ENCODE data around the gene CORIN.
A peak's percentile ranks its signal among the peaks of the same experiment; 100 is the strongest.

CORIN gene

DNA sequence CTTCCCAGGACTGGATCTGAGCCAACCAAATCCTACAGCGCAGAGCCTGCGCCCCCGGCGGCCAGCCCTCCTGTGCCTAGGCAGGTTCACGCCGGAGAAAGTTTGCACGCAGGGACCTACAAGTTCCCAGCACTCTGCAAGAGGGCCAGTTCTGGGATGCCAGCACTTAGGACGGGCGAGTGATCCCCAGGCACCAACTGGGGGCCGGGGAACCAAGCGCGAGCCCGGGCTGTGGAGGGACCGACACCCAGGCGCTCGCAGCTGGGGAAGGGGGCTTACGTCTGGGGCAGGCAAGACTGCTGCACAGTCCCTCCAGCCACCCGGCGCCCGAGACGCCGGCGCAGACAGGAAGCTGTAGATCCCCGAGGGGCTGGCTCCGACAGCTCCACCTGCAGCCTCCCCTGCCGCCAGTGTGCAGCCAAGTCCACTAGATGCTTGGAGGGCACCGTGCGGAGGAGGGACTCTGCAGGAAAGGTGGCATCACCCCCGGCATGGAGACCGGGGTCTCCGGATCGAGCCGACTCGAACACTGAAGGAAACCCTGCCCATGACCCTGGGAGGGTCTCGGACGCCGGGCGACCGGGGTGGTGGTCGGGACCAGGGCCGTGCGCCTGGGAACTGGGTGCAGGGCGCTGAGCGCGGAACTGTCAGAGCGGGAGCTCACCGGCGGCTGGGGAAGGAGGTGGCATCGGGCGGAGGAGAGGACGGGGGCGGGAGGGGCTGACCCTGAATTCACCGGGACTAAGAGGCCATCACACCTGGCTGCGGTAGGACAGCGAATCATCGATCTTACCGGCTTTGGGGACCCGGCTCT lies 566 bp downstream of the CORIN start:
- H3K4me3 ChIP-seq (ENCODE audit: control insufficient read depth, low read depth, low read length), result peak overlapping the region; percentile 69
- TF ChIP-seq, protein P1, sequence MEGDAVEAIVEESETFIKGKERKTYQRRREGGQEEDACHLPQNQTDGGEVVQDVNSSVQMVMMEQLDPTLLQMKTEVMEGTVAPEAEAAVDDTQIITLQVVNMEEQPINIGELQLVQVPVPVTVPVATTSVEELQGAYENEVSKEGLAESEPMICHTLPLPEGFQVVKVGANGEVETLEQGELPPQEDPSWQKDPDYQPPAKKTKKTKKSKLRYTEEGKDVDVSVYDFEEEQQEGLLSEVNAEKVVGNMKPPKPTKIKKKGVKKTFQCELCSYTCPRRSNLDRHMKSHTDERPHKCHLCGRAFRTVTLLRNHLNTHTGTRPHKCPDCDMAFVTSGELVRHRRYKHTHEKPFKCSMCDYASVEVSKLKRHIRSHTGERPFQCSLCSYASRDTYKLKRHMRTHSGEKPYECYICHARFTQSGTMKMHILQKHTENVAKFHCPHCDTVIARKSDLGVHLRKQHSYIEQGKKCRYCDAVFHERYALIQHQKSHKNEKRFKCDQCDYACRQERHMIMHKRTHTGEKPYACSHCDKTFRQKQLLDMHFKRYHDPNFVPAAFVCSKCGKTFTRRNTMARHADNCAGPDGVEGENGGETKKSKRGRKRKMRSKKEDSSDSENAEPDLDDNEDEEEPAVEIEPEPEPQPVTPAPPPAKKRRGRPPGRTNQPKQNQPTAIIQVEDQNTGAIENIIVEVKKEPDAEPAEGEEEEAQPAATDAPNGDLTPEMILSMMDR (conservative IDR thresholded peaks at IDR 0.05; ENCODE audit: control insufficient read depth, insufficient read depth, low read depth, low read length), result no peak
- DNase-seq (ENCODE audit: low read depth), result no peak

DNA sequence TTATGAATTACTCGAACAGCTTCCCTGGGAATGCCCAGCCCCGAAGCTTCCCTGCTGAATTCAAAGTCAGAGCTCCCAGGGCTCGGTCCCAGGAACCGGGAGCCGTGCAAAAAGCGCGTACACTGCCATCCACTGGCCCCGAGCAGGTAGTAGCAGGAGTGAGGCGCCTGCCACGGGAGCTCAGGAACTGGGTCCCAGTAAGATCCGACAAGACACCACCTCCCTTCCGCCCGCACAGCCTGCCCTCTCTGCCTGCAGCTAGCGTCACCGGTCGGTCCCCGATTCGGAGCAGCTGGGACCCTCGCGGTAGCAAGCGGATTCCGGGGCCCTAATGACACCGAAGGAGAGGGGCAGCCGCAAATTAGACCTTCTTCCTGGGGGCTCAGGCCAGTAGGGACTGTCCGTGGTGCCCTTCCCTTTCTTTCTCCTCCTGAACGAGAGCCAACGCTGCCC lies 1.2 kb downstream of the CORIN start:
- peak; percentile 80 for DNase-seq (ENCODE audit: low read depth)
- TF ChIP-seq, protein P1 (conservative IDR thresholded peaks at IDR 0.05; ENCODE audit: control insufficient read depth, insufficient read depth, low read depth, low read length), result peak; percentile 70
- H3K4me3 ChIP-seq (ENCODE audit: control insufficient read depth, low read depth, low read length), result peak overlapping the region; percentile 69

DNA sequence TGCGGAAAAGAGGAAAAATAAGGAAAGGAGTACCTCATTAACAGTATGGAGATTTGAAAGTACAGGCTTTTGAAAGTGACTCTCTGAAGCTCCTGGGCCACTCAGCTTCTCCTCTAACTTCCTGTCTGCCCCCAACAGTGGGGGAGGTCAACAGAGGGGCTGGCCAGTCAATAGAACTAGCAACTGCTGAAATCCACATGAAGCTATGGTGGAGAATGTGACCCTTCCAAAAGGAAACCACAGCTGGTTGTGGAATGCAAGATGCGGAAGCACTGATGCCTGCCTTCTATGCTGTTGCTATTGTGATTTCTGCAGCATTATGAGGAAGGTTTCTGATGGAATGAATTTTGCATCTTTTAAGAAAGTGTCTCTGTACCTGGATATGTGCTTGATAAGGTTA lies 2.4 kb downstream of the CORIN start:
- no peak for DNase-seq (ENCODE audit: low read depth)
- H3K4me3 ChIP-seq (ENCODE audit: control insufficient read depth, low read depth, low read length), result no peak overlapping the region
- TF ChIP-seq, protein P1 (conservative IDR thresholded peaks at IDR 0.05; ENCODE audit: control insufficient read depth, insufficient read depth, low read depth, low read length), result no peak

DNA sequence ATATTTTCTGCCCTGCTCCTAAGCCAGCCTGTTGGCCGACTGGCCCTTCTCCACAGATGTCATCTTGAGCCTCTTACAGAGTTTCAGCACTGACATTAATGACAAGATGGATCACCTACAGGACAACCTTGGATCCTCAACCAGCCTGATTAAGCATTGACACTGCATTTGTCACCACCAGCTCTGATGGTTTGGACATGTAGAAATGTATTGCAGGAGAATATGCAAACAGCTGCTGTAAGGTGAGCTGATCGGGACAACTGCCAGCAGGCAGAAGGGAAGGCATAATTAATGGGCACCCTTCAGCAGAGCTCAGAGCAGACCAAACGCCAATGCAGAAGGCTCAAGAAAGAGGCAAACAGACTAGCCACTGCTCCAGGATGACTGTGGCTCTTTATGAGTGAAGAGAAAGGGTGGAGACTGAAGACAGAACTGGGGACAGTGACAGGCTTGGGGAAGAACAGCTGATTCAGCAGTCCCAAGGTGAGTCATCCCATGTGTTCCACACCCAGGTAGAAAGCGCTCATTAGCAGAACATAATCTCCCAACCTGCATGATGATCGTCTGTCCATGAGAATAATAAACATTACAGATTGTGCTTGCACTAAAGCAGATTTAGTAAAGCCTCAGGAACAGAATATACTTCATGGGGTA lies 6.7 kb downstream of the CORIN start:
- no peak for DNase-seq (ENCODE audit: low read depth)
- TF ChIP-seq, protein P1 (conservative IDR thresholded peaks at IDR 0.05; ENCODE audit: control insufficient read depth, insufficient read depth, low read depth, low read length), result no peak
- no peak overlapping the region for H3K4me3 ChIP-seq (ENCODE audit: control insufficient read depth, low read depth, low read length)

DNA sequence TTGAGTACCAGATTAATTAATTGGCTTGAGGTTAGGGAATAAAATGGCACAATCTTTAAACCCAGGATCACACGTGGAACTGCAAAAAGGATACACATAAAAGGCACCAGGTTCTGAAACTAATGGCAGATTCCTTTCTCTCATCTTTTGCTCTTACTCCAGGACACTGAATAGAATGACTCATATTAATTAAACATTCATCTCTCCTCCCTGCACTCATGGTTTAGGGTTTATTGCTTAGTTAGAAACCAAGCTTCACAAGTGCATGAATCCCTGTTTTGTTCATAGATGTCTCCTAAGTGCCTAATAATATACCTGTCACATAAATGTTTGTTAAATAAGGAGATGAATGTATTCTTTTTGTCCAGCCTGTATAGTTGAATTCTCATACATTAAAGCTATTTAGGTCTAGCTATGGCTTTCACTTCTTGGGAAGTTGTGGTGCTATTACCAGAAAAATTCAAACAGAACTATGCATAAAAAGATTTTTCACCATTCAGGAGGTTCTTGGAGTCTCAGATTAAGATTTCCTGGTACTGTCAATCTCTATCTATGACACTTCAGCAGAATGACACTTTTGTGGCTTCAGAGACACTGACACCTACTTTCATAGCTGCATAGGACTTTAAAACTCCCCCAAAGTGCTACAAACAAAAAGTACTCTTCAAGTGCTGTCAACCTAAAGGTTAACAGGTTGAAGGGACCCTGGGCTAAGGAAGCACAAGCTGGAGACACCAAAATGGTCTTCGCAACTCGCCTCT lies 7.4 kb downstream of the CORIN start:
- no peak overlapping the region for H3K4me3 ChIP-seq (ENCODE audit: control insufficient read depth, low read depth, low read length)
- no peak for DNase-seq (ENCODE audit: low read depth)
- TF ChIP-seq, protein P1 (conservative IDR thresholded peaks at IDR 0.05; ENCODE audit: control insufficient read depth, insufficient read depth, low read depth, low read length), result no peak

DNA sequence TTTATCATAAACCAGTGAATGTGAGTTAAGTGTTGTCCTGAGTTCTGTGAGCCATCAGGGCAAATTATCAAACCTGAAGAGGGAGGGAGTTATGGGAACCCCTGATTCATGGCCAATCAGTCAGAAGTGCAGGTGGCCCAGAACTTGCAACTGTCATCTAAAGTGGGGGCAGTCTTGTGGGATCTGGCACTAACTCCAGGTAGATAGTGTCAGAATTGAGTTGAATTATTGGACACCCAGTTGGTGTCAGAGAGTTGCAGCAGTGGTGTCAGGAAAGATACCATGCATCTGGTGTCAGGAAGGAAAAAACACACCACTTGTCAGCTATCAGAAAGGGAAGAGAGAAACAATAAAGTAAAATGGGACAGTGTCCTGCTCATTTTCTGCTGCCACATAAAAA lies 8.4 kb downstream of the CORIN start:
- no peak for DNase-seq (ENCODE audit: low read depth)
- no peak overlapping the region for H3K4me3 ChIP-seq (ENCODE audit: control insufficient read depth, low read depth, low read length)
- TF ChIP-seq, protein P1 (conservative IDR thresholded peaks at IDR 0.05; ENCODE audit: control insufficient read depth, insufficient read depth, low read depth, low read length), result no peak
